Measurements from ENCODE around the gene CAVIN1.

DNA sequence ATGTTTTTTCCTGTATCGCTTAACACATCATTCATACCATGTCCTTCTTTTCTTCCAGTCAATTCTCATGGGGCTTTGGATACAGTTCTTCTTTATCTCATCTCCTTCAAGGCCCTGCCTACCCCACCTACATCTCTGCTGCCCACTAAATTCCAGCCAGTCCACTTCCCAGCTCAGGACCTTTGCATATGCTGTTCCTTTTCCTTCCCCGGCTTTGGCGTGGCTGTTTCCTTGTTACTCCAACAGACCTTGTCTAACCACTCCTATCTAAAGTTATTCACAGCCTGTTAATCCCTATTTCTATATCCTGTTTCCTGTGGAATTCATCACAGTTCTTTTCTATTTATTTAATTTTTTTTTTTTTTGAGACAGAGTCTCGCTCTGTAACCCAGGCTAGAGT, 28.2 kb downstream of the CAVIN1 start:
- TF ChIP-seq CTCF (IDR thresholded peaks at IDR 0.05) (no peak), POLR2A (IDR thresholded peaks at IDR 0.05) (no peak)

Measured in sigmoid colon (tissue), 3 donors.